GM10847 (cell line): ENCODE measurements around the gene VPS41.
A peak's percentile ranks its signal among the peaks of the same experiment; 100 is the strongest.

Source experiments
- POLR2A ChIP-seq: IDR thresholded peaks from 2 replicates; pipeline ENCODE4 v1.6.1; 2011; ENCODE audit not compliant: insufficient read length; ENCODE audit errors: extremely low read depth

Gene VPS41

DNA sequence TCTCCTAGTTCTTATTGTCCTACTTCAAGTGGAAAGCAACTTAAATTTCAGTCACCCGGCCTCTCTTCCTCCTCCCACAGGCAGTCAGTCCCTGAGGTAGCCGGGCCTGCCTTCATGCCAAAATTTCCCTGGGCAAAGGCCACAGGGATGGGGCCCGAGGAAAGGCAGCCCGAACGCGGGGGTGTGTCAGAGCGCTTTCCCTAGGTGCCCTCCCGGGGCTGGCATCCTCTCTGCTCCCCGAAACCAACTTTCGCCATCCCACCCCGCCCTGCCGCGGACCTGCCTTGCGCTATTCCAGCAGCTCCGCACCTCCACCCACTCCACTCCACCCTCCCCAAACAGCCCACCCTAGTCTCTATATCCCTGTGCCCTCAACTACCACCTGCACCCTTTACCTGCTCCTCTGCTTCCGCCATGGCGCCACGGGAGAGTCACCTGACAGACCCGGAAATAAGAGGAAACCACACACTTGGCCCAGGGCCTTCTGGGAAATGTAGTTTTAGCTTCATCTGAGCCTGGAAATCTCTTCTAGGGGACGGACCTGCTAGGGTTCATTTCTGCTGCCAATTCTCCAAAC lies at the start of gene VPS41:
Gene VPS41, minus strand, starts transcription at position 433 of the 577 bp plus-strand sequence. Its CDS starts 17 bp downstream, at position 416.
- peak; percentile 56 for TF ChIP-seq POLR2A

DNA sequence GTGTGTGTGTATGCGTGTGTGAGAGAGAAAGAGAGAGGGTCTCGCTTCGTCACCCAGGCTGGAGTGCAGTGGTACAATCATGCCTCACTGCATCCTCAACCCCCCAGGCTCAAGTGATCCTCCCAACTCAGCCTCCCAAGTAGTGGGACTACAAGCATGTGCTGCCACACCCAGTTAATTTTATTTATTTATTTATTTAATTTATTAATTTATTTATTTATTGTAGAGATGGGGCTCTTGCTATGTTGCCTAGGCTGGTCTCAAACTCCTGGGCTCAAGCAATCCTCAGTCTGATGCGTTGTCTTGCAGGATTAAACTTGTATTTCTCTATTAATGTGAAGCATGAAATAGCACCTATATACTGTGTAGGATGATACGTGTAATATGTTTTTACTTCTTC lies 46.9 kb upstream of the VPS41 start:
- no peak for TF ChIP-seq POLR2A

DNA sequence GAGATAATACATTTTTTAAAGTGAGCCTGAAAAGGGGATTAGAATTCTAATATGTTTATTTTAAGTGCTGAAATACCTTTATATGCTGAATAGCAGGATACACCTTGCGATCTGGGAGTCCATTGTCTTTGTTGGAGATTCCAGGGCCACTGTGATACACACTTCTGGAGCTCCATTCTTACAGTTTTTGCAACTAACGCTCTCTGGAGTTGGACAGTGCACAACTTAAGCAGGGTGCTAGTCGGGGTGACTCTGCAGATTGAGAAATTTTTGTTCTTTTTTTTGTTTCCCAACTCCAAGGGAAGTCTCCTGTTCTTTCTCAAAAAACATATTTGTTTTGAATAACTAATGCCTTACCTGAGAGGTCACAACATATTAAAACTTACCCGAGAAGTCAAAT lies 45.0 kb upstream of the VPS41 start:
- TF ChIP-seq POLR2A = no peak

DNA sequence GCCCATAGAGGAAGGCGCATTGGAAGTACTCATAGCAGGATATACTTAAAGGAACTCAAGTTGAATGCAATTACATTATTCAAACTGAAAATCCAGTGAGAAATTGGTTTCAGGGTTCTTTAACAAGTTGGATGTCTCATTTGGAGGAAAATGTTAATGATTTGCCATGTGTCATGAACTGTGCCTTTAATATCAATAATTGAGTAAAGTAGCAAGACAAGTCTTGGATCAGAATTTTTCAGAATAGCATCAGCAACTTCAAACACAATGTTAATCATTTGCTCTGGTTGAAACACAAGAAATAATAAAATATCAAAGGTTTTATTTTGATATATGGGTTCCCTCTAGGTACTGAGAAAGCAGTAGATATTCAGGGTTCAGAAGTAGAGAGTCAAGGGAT lies 44.2 kb upstream of the VPS41 start:
- TF ChIP-seq POLR2A = no peak

DNA sequence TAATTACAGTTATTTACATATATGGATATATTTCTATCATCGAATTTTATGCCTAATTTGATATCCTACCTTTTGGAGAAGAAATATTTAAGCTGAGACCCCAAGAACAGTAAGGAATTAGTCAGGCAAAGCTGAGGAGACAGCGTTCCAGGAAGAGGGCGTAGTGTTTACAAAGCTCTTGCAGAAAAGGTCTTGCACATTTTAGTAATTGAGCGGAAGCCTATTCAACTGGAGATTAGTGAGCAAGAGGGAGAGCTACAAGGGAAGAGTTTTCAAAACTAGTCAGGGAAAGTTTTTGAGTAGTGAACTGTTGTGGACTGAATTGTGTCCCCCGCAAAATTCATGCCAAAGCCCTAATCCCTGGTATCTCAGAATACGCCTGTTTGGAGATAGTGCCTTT lies 42.2 kb upstream of the VPS41 start:
- TF ChIP-seq POLR2A = no peak

DNA sequence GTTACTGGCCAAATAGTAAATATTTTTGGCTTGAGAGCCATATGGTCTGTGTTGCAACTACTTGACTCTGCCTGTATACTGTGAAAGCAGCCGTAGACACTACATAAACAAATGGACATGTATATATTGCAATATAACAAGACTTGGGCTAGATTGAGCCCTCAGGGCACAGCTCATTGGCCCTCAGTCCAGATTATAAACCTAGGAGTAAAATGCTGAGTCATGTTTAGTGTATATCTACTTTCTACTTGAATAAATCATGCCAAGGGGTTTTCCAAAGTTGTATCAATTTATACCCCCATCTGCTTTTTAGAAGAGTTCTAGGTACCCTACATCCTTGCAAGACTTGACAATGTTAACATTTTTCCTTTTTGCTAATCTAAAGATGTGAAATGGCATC lies 41.3 kb upstream of the VPS41 start:
- no peak for TF ChIP-seq POLR2A

DNA sequence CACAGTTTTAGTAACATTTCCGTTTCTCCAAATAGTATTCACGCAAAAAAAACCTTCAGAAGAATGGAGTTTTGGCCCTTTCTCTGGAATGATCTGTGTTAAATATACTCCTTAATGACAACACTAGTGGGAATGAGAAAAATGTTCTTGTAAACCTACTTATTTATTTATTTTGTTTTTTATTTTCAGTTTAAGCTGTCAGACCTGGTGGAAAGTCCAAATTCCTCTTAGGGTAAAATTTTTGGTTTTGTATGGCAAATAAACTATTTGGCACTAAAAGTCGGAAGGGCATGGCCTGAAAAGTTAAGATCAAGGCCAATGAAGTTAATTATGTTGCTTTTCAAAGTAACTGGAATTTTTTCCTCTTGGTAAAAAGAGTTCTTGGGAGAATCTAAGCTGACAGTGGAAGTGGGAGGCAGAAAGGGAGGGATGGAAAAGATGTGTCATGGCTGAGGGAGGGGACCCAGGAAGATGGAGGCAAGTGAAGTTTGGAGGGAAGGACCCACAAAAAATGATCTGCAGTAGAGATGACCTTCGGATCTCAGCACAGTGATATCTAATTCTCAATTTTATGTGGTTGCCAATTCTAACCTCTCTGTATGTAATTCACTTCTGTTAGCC lies 33.5 kb upstream of the VPS41 start:
- TF ChIP-seq POLR2A = no peak

DNA sequence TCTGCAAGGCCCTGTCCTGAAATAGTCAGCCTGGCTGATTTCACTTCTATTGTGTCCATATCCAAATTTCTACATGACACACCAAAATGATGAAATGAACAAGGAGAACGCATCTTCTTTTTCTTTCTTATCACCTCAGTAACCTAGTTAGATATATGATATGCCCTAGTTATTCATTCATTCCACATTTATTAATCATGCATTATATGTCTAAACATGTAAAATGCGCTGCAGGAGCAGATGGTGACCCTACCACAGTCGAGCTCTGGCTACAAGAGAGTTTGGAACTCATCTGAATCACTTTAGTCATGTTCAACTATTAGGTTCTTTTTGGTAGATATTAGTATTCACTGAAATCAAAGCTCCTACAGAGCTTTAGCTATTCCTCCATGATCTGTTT lies 31.8 kb upstream of the VPS41 start:
- no peak for TF ChIP-seq POLR2A

DNA sequence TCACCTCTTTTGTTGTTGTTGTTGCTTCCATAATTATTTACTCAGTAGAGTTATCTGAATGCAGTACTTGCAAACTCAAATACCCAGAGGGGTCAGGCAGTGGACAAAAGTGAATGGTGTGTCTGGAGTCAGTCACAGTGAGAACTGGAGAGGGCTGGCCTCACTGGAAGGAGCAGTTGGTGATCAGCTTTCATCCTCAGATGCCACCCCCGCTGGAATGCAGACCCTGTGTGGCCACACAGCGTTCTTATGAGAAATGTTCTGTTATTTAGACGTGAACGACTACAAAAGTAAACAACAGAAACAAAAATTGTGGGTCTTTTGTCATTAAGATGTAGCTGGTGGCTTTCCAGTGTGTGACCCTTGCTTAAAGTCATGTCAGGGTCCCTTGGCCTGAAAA lies 29.6 kb upstream of the VPS41 start:
- TF ChIP-seq POLR2A = no peak

DNA sequence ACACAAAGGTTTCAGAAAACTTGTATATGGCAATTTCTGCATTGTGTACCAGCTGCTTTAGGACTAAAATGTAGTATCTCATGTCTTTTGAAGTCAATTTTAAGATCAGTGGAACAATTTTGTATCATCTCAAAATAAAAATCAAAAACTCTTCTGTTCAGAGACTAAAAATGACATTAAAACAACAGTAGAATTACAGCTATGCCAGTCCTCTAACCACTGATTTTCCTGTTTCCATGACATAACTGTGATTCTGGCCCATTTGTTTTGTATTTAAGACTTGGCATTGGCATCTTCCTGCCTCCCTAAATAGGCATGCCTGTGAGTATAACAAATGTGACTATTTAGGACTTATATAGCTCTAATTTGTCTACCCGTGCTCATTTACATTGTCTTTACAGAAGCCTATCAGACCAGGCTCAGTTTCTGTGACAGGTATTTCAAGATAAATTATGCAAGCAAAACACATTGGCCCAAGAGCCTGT lies 29.1 kb upstream of the VPS41 start:
- TF ChIP-seq POLR2A = no peak

DNA sequence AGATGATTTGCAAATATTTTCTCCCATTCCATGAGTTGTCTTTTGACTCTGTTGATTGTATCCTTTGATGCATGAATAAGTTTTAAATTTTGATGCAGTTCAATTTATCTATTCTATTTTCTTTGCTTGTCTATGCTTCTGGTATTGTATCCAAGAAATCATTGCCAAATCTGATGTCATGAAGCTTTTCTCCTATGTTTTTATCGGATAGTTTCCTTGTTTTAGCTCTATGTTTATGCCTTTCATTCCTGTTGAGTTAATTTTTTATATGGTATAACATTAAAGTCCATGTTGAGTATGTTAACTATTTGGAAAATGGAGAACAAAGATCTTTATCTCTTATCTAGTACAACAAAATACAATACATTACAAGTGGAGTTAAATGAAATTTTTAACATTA lies 27.6 kb upstream of the VPS41 start:
- TF ChIP-seq POLR2A = no peak

DNA sequence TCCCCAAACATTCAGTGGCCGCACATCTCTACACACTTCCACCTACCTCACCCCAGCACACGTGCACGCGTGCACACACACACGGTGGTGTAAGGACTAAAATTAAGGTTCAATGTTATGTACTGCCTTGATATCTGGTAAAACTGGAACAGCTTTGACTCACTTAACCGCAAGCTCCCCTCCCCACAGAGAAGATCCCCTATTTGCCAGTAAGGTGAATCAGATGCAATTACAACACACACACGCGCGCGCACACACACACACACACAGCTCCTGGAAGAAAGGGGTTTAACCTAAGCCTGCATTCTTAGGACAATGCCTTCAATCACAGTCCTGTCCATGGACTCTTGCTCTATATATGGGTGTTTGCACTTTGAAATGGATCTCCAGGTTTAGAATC lies 25.5 kb upstream of the VPS41 start:
- TF ChIP-seq POLR2A = no peak

DNA sequence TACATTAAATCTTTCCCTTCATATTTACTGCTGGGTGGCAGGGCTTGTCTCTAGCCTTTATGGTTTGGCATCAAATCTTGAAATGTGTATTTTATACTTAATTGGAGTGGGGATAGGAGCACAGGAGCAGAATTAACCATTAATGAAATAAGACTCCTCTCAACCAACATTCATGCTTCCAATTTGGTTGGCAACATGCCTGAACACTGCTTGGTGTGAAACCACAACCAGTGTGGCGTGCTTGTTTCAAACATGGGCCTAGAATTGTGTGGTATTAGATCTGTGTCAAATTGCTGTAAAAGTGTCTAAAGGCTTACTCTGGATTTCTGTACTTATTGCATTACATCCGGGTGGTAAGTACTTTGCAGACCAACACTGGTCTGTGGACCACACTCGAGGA lies 25.1 kb upstream of the VPS41 start:
- no peak for TF ChIP-seq POLR2A

DNA sequence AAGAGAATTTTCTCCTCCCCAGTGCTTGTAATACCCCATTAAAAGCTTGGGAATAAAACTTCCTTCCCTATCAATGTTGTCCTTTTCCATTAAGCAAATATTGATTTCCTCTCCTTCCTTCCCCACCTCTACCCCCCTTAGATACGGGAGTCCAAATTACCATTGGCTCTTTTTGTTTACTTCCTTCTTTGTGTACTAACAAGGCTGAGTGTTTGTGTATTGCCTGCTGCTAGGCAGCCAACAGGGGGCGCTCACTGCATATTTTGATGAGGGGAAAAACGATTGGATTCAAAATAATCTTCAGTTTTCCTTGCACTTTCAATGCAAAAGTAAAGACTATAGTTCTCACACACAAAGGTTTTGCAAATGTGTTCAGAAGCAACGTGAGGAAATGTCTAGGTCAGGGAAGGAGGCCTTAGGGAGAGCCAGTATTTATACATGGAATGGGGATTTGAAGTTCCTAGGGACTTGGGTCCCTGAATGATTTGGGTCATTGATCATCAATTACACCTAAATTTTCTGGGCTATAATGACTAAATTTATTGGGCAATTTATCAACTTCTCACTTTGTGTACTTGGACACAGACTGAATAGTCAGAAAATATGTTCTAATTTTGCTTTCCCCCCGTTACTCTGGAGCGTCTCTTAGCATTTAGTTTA lies 23.6 kb upstream of the VPS41 start:
- no peak for TF ChIP-seq POLR2A

DNA sequence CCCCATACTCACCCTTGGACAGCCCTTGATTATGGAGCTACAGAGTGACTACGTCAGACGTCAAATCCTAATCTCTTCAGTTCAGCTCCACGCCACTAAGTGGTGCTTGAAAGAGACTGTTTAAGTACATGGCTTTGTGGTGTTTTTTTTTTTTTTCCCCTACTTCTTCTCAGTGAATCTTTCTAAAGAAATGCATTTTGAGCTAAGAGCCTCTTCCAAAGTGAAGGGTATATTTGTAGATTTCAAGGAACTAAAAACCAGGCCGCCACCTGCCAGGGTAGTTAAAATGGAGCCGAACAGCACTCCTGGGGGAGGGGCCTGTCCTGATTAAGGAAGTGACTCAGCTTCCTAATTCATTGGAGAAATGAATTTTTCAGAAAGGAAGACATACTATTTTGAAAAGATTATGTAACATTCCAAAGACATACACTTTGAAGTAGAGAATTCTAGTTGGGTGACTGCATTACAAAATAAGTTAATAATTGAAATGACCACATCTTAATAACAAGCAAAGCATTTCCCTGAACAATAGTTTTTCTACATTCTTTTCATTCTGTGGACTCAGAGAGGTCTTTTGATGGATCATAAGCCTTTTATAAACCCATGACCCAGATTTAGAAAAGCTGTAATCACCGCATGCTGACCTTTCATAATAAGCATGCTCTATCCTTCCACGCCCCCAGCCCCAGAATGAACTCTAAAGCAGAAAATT lies 20.6 kb upstream of the VPS41 start:
- TF ChIP-seq POLR2A = no peak

DNA sequence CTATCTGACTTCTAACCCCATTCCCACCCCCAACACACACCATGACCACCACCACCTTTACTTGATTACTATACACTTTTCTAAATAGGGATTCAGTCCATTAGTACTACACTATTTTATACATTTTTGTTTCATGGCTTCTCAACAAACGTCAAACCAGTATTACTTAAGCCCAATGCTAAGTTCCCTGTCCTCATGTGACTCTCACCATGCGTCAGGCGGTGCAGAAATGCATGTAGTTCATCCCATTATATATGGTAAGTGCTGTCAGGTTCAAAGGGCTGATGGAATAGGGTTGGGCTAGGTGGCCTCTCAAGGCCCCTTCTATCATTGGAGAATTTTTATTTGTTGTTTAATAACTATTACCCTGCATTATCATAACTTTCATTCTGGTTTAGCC lies 19.5 kb upstream of the VPS41 start:
- TF ChIP-seq POLR2A = no peak

DNA sequence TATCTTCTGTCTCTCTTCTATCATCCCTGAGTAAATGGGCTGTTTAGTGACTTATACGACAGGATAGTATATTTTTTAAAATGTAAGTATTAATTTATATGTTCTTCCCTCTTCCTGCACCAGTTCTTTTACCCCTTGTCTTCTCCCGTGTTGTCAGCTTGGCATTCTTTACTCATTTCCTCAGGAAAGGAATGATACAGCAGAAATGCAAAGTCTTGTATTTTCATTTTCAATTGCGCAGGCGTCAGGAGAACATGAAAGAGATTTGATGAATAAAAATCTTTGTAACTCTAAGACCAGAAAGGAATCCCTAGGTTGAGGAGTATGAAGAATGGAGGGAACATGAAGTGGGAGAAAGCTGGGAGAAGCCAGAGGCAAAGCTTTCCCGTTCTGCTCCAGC lies 18.8 kb upstream of the VPS41 start:
- TF ChIP-seq POLR2A = no peak

DNA sequence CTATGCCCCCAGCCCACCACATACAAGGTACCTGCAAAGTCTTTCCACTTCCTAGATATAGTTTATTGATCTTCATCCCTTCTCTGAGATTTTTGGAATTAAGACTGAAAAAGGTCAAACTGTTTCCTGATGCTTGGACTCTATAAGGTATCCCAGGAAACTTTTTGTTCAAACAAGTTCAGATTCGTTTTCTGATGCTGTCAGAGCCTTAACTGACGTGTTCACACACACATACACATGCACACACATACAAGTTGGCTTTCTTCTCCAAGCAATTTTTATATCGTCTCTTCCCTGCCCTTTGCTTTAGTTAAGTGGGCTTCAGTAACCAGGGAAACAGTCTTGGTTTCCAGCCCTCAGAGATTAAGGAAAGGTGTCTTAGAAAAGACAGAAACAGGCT lies 11.7 kb upstream of the VPS41 start:
- TF ChIP-seq POLR2A = no peak
